T-helper 2 cell treated with Interferon-gamma antibody and Interleukin-4, amounts not matched to agents 5 μg/mL and 100 μg/mL, for 36 hours (primary cell): ENCODE results near the gene PAM16.

Experiments
- DNase-seq: peaks from one replicate; pipeline ENCODE4 v3.0.0; 2021; ENCODE audit warnings: low spot score
- H3K27ac Mint-ChIP-seq: one replicate; pipeline ENCODE4 v1.8.0; 2021; ENCODE audit warnings: mild to moderate bottlenecking, mixed read lengths
- H3K27me3 Mint-ChIP-seq: one replicate; pipeline ENCODE4 v1.8.0; 2021; ENCODE audit warnings: low read depth, mixed read lengths
- H3K36me3 Mint-ChIP-seq: one replicate; pipeline ENCODE4 v1.8.0; 2021; ENCODE audit warnings: low read depth, mixed read lengths
- H3K4me1 Mint-ChIP-seq: one replicate; pipeline ENCODE4 v1.8.0; 2021; ENCODE audit warnings: low read depth, mixed read lengths
- H3K4me3 Mint-ChIP-seq: one replicate; pipeline ENCODE4 v1.8.0; 2022; ENCODE audit warnings: mild to moderate bottlenecking, moderate library complexity, mixed read lengths
- H3K9me3 Mint-ChIP-seq: one replicate; pipeline ENCODE4 v1.8.0; 2021; ENCODE audit warnings: mixed read lengths

The PAM16 gene

DNA sequence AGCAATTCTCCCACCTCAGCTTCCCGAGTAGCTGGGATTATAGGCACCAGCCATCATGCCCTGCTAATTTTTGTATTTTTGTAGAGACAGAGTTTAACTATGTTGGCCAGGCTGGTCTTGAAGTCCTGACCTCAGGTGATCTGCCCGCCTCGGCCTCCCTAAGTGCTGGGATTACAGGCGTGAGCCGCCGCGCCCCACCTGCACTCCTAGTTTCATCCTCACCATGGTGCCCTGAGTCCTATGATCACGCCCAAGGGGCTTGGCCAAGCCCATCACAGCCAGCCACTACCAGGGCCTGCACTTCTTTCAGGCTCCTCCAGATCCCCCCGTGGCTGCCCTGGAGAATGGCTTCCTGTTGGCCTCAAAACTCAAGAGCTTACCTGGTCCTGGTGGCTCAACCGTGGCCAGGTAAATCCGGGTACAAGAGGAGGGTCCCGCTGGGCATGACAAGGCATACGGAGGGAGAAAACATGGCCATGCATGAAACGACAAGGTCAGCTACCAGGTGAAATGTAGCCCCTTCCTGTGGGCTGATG, 57.9 kb downstream of the PAM16 start:
- H3K27ac Mint-ChIP-seq: no peak overlapping the region
- H3K4me1 Mint-ChIP-seq: peaks cover under 1% of the 10 kb centered on the region
- no peak for DNase-seq
- H3K36me3 Mint-ChIP-seq: no peaks in the 10 kb centered on the region
- no peaks in the 10 kb centered on the region for H3K27me3 Mint-ChIP-seq
- no peak overlapping the region for H3K4me3 Mint-ChIP-seq
- H3K9me3 Mint-ChIP-seq: no peaks in the 10 kb centered on the region

GRCh38 chr16:4291699-4292098, 59.4 kb downstream of the PAM16 start:
- H3K9me3 Mint-ChIP-seq: no peaks in the 10 kb centered on the region
- no peak overlapping the region for H3K27ac Mint-ChIP-seq
- H3K4me3 Mint-ChIP-seq: no peak overlapping the region
- DNase-seq: no peak
- no peaks in the 10 kb centered on the region for H3K36me3 Mint-ChIP-seq
- peaks cover 4% of the 10 kb centered on the region for H3K4me1 Mint-ChIP-seq
- H3K27me3 Mint-ChIP-seq: no peaks in the 10 kb centered on the region
